T-helper 2 cell (primary cell): ENCODE results near the gene DYSF.

Experiments
- DNase-seq, 5 experiments: peaks; one replicate each; pipeline versions ENCODE4 v3.0.0 to v3.0.0-alpha.2; 2012 to 2022

The DYSF gene

DNA sequence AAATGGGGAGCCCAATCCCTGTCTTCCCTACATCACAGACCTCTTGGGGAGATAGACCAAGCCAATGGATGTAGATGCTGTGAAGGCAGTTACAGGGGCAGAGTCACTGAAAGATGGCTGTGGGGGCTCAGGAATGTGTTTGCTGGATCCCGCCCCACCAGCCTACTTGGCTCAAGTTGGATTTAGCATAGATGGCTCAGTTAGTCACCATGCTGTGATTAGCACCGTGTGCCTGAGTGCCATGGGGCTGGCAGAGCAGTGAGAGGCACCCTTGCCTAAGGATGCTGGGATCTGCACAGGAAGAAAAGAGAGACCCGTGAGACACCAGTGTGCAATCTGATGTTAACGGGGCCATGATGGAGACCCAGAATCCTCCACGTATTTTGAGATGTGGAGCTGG, 228.3 kb downstream of the DYSF start:
- no peak for DNase-seq

DNA sequence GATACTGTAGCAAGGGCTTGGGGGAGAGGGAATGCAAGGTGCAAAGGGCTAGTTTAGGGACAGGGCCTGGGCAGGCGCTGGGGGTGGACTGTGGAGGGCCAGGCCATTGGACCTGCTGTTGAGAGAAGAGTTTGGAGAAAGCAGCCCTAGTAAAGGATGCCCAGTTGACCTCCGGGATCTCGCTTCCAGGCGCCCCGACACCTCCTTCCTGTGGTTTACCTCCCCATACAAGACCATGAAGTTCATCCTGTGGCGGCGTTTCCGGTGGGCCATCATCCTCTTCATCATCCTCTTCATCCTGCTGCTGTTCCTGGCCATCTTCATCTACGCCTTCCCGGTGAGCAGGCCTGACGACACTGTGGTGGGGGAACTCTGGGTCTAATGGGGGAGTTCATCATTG, 229.0 kb downstream of the DYSF start:
- DNase-seq = no peak

DNA sequence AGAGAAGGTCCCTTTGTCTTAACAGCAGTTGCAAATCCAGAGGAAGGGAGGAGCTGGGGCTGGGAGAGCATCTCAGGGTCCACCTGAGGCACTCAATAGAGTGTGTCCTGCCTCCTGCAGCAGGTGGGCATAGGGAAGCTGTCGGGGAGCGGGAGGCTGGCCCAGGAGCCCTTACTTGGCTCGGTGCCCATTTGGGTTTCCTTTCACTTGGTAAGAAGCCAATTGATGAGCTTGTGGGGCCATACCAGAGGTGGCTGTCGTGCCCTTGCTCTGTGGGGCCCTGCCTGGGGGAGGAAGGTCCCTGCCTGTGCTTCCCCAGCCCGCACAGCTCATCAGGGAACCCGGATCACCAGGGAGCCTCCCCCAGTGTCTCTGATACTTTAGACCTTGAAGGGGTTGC, 229.7 kb downstream of the DYSF start:
- no peak for DNase-seq

DNA sequence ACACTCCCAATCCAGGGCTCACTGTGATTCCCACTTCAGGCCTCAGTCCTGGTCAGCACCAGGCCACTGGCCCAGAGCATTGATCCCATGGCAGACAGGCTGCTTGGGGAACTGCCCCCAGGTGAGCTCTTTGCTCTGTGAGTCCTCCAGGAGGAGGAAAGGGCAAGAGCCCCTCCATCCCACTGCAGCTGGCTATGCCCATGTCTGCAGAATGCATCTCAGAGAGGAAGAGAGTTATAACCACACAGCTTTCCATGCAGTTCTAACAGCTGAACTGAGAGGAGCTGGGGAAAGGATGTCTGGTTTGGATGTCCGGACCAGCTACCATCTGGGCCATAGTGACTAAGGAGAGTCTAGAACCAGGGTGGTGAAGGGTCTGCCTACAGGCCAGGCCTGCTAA, 230.3 kb downstream of the DYSF start:
- DNase-seq = no peak

DNA sequence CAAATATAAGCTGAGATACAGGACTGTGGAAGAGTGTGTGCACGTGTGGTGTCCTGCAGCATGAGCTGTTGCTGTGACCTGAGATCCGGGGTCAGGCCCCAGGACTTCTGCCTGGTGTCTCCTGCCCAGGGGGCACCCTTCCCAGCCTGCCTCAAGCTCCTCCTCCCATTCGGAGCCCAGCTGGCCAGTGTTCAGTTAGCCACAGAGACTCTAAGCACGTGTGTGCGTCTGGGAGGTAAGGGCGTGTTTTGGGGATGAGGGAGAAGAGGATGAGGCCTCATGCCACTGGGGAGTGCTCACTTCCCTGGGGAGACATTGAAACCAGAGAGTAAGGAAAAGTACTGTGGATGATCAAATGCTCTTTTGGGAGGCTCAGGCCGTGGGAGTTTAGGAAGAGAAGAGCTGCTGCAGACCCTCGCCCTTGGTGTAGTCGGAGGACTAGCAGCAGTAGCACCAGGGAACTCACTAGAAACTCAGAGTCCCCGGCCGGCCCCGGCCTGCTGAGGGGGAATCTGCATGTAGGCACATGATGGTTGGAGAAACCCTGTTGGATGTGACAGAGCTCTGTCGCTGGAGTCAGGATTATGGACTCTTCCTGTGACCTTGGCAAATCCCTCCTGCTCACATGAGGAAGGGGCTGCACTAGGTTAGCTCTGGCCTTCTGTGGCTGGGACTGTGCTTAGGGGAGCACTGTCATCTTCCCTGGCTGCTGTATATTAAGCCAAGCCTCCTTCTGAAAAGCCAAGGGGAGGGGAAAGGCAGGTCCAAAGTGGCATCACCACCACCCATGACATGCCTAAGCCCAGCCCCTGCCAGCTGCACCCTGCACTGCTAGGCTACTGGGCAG, 231.1 kb downstream of the DYSF start:
- no peak for DNase-seq

DNA sequence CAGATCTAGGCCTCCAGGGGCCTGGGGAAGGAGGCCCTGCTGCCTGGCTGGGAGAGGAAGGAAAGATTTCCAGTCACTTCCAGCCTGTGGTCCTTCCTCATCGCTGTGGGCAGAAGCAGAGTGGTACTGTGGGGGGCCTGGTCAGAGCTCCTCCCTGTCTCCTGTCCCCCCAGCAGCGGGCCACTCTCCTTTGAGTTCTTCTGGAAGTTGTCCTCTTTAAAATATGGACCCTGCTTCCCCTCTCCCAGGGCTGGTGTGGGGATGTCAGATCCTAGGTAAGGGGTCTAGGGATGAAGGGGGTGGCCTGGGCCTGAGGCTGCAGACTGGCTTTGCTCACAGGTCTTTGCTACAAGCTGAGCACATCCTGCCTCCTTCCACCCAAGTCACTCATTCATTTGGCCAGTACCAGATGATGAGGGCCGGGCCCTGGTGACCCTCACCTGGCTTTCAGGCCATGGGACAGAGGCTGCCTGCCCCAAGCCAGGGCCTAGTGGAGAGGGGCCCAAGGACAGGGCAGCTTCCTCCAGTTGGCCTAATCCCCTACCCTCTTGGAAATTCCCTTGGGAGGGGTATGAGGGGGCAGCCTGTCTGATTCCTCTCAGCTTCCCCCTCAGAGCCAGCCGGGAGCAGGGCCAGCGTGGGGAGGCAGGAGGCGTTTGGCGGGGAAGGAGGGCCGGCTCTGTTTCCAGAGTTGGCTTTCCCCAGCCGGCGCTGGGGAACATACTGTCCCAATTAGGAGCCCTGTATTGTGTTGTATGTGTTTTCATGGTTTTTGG, 231.9 kb downstream of the DYSF start:
- DNase-seq = no peak

DNA sequence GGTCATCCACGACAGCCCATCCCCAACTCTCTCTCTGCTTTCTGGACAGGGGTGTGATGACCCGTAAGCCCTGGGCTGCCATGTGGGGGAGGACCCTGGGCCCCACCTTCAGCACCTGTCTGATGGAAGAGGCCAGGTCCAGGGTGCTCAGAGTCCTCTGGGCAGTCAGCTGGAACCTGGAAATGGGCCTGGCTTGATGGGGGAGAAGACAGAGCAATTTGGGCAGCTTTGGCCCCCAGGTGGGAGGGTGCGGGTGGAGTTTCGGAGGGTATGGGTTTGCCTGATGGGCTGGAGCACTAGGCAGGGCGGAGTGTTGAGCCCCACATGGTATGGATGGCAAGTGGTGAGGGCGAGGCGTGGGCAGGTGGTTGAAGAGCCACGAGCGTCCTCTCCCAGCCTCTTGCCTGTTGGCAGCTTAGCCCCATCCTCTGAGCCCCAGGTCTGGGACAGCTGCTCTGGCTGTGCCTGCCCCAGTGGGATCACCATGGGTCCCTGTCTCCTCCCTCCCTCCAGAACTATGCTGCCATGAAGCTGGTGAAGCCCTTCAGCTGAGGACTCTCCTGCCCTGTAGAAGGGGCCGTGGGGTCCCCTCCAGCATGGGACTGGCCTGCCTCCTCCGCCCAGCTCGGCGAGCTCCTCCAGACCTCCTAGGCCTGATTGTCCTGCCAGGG, 232.7 kb downstream of the DYSF start:
- DNase-seq = no peak

DNA sequence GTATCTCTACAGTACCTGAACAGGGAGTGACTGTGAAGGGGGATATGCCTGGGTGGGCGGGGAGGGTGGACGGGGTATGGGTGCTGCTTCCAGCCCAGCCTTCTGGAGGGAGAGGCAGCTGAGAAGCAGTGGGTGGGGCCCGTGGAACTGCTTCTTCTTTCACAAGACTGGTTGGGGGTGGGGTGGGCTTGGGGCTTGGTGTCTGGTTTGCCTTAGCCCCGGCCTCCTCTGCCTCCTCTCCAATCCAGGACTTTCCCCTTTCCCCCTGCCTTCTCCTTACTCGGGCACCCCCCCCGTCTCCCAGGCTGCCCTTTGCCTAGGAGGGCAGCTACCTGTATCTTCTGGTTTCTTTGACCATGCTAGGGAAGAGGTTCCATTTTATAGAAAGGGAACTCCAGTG, 233.4 kb downstream of the DYSF start:
- no peak for DNase-seq

DNA sequence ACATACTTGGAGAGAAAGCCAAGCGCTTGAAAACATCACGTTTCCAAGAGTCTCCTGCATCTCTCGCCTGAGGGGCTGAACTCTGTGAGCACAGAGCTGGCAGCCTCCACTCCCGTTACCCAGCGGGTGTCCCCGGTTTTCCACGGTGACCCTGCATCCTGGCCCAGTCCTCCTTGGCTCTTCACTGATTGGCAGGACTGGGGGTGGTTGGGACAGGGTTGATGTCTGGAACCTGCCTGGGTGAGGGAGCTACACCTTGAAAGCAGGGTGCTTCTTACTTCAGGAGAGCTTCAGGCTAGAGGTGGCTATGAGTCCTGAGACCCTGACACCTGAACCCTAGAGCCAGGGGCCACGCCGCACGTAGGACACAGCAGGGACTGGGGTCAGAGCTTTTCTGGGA, 234.1 kb downstream of the DYSF start:
- DNase-seq = no peak

DNA sequence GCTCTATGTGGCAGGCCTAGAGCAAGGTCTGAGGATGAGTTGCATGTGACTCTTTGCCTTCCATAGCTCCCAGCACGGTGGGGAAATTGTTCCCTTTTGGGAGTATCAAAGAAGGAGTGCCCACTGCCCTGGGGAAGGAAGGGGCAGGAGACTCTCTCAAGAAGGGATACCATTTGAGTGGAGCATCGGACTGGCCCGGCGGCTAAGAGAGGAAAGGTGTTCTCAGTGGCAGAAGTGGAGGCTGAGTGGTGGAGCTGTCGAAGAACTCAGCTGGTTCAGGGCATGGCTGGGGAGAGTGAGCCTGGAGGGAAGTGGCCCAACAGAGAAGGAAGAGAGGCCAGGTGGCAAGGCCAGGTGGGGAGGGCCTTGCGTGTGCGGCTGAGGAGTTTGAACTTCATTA, 235.2 kb downstream of the DYSF start:
- no peak for DNase-seq

DNA sequence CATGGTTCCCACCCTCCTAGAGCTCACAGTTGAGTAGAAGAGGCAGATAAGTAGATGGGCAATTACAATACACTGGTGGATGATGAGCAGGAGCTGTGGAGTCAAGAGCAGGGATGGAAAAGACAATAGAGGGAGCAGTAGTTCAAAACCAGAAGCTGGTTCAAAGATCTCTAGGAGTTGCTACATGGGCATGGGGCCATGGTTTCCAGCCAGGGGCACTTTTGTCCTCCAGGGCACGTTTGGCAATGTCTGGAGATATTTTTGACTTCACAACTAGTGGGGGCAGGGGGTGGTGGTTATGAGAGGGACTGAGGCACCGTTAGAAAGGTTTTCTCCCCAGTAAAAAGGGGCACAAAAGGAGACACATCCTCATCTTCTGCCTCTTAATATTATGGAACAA, 236.0 kb downstream of the DYSF start:
- DNase-seq = no peak

DNA sequence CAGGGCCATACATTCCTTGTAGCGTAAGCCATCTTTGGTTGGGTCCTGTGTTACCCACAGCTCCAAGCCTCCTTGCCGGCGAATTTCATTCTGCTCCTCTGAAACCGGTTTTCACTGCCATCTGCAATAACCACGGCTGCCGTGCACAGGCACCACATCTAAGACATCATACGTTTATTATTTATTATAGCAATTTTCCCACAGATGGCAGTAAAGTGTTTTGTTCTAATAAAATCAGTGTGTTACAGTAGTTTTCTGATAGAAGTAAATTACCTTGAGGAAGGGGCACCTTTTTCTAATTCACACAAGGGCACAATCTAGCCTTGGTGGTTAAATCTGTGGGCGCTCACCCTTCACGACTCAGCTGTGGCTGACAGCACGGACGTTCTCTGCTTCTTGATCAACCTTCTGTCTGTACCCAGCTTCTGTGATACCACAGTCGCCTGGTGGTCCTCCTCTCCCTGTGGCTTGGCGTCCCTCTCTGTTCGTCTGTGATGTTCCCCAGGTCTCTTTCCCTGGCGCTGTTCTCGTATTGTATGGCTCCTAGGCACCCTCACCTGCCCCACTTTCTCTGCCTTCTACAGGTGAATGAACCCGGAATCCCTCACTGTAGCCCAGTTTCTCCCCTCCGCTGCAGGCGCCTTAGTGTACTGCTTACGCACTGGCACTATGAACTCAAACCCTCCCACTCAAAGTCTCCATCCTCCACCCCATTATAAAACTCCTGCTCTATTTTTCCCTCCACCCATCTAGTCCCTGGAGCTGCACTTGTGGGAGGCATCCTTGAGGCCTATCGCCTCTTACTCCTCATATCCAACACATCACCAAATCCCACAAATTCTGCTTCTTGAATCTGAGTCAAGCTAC, 236.8 kb downstream of the DYSF start:
- DNase-seq = no peak

DNA sequence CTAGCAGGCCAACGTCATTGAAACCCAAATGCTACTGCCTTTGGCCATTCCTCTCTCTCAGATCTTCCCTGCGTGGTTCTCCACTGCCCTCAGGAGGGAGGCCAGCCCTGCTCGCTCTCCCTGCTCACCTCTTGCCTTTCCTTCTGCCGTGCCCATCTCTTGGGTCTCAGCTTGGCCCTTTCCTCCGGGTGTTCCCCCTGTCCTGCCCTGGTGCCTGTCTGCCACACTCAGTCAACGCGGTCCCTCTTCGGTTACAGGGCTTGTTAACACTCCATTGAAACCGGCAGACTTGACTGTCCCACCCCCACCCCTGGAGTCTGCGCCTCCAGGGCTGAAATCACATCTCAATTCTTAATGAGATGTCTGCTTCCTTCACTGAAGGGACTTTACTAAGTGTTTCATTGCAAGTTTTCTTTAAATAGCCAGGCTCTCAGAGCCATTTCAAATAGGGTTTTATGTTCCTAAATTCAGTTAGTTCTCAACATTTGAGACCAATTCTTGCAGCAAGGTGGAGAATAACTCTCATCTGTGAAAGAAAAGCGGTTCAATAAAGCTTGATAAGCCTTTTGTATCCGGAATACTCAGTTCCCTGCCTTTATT, 237.6 kb downstream of the DYSF start:
- DNase-seq = no peak

DNA sequence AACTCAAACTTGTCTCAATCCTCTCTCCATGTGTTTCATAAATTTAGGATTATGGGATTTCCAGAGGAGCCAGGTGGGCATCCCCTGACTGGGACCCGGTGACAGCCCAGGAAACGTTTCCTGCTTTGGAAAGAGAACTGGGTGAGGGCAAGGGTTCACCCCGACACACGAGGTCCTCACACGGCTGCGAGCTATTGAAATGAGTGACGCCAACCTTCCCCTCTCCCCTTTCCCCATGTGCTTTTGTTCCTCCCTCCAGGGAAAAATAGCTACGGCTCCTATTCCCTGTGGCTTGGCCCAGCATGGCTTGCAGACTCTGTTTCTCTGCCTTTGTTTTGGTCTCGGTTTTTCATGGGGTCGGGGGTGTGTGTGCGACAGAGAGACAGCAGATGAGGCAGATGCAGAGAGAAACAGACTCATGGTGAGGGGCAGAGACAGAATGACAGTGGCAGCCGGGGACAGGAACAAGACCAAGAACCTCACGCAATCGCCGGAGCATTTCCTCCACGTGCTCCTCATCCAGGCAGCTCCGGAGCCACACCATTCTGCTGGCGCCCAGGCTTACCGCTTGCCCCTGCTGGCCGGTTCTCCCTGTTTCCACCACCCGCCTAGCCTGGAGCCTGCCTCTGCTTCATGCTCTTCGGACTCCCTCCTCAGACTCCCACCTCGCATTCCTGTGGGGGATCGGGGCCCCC, 238.5 kb downstream of the DYSF start:
- DNase-seq = no peak

DNA sequence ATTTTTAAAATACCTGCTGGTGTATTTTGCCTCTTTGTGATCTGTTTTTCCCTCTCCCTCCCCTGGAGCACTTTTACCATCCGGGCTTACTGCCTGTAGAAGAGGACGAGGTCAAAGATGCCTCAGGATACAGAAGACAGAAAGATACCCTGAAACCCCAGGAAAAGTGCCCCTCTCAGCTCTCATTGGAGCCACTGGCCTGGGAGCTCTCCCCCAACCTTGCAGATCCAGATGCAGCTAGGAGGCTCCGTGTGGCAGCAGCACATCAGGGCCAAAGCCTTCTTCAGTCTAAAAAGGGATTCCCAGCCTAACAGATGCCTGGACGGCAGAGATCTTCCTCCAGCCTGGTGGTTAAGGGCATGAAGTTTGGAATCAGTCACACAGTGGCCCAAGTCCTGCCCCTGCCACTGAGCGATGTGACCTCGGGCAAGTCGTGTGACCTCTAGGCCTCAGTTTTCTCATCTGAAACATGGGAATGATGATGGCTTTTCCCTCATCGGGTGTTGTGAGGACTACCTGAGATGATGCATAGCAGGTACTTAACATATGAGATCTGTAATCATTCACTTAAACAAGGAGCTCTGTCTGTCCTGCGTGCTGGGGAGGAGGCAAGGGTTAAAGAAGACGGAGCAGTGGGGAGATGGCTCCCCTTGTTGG, 239.4 kb downstream of the DYSF start:
- no peak for DNase-seq

DNA sequence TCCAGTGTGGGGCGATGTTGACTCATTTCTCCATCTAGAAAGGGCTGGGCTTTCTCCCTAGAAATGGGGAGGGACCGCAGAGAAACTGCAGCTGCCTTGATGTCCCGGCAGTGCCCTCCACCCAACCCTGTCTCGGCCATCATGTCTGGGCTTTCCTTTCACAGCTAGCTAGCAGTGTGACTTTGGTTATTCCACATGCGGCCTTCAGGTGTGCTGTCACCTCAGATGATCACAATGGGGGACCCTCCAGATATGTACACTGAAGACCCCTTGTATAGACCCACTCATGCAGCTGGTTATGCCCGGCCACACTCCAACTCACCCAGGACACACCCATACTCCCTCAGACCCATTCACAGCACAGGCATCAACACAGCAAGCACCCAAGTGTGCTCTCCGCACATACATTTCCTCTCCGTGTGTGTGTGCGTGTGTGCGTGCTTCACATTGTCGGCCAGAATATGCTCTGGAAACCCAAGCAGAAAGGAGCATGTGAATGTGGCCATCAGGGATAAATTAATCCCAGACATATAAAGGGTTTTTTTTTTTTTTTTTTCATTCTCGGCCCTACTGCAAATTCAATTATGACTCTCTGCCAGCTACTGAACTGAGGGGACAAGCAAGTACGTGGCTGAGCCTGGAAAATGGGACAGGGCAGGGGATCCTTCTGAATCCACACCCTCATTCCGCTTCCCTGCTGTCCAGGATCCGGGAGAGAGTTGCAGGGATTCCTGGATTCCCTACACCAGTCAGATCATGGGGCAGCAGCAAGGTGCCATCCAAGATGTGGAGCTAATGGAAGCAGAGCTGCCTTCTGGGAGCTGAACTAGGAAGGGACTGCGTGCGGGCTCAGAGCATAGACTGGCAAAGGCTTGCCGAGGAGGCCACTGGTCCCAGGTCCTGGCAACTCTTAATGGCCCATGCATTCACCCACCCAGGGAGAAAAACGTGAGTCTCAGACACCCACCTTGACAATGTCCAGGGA, 240.2 kb downstream of the DYSF start:
- DNase-seq = no peak

DNA sequence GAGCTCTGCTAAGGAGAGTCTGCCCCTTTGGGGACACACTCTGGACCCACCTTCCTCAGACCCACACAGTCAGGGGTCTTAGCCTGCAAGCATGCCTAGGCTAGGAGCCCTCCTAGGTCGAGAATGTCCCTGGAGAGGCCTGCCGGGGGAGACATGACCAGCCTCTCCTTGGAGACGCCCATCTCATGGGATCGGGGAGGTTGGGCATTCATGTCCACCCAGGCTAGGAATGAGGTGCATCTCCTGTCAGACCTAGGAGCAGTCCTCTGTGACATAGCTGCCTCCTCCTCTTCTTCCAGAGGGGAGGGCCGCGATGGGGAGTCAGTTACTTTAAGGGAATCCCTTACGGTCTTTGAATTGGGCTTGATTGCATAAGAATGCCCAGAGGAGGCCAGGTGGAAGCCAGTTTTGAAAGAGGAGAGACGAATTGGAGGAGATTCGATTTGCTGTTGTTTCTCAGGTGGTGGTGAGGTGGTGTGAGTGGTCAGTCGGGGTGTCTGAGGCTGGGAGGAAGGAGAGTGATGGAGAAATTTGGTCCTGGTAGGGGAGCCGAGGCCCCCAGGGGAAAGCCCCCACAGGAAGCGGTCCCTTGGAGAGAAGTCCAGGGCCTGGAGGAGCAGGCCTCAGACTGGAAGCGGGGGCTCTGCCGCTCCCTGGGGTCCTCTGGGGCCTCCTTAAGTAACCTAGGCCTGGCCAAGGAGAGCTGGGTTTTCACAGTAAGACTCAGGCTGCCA, 241.3 kb downstream of the DYSF start:
- no peak for DNase-seq

DNA sequence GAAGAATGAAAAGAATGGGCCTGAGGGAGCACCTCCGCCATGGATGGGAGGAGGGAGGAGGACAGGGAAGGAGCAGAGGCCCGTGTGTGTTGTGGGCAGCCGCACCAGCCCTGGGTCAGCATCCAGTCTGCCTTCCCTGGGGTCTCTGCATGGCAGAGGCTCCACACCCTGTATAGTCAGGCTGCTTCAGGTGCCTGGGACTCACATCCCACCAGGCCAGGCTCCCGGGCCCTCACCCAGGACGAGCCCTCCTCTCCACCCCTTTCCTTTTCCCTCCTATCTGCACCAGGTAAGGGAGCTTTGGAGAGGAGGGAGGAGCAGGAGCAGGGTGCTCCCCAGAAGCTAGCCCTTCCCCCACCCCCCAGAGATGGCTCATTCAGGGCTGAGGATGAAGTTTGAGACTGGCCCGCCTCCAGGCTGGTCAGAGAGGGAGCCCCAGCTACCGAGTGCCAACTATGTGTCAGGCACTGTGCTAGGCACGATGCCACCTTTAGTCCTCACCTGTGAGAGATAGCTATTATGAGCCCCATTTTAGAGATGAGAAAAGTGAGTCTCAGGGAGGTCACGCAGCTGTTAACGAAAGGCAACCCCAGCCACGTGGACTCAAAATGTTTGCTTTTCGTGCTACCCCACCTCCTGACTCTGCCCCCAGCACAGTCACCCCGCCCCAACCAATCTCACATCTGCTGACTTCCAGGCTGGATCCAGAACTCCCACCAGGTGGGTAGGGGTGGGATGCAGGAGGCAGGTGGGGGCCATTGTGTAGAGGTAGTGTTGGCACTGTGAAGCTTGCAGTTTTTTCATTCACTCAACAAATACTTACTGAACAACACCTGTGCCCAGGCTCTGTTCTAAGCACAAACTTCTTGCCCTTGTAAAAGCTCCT, 242.1 kb downstream of the DYSF start:
- DNase-seq = no peak
